GM18951 (cell line): ENCODE data around the gene FIBCD1.

Experiments
- POLR2A ChIP-seq: IDR thresholded peaks from 4 replicates; pipeline ENCODE4 v1.6.1; 2011; ENCODE audit warnings: mild to moderate bottlenecking; ENCODE audit not compliant: insufficient read length, insufficient read depth; ENCODE audit errors: extremely low read depth
- in situ Hi-C: fragments of 300-500 bp; cut with MboI; formaldehyde crosslinking; loops from one replicate; pipeline ENCODE4 v1.12.0; 2022; ENCODE audit warnings: low sequenced_read_pairs, mixed read lengths, inconsistent platforms; ENCODE audit not compliant: unreplicated experiment

Gene FIBCD1

DNA sequence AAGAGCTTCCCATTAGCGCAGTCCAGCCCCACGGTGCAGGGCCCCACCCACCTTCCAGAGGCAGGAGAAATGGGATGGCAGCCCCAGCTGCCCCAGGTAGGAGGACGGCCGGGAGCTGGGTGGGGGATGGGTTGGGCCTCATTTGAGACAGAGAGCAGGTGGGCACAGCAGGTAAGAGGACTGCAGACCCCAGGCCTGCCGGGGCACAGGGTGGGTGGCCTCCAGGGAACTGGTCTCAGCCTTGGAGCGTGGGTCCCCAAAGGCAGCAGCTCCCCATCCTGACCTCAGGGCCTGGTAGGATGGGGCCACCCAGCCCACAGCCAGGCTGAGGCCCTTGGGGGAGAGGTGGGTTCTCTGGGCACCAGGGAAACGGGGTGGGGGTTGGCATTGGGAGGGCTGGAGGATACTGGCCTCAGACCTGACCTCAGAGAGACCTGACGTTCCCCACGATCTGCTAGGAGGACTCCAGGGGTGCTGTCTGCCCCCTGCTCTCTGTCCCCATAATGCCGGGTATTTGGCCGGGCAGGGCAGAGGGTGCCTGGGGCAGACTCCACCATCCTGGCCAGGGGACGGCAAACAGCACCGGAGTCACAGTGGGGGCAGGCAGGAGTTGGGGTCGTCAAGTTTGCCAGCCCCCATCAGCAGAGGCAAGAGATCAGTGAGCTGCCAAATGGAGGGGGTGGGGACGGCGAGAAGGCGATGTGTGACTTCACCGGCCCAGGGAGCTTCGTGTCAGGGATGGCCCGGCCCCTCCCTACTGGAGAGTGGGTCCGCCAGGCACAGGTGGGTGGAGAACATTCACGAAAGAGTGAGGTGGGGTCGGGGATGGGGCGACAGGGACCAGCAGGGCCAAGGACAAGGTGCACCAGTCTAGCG, 35.6 kb downstream of the FIBCD1 start:
- no peak for TF ChIP-seq POLR2A
- in situ Hi-C loops = no loop called here

GRCh38 chr9:130902204-130903185, 36.6 kb downstream of the FIBCD1 start:
- in situ Hi-C loops = no loop called here
- TF ChIP-seq POLR2A = no peak

DNA sequence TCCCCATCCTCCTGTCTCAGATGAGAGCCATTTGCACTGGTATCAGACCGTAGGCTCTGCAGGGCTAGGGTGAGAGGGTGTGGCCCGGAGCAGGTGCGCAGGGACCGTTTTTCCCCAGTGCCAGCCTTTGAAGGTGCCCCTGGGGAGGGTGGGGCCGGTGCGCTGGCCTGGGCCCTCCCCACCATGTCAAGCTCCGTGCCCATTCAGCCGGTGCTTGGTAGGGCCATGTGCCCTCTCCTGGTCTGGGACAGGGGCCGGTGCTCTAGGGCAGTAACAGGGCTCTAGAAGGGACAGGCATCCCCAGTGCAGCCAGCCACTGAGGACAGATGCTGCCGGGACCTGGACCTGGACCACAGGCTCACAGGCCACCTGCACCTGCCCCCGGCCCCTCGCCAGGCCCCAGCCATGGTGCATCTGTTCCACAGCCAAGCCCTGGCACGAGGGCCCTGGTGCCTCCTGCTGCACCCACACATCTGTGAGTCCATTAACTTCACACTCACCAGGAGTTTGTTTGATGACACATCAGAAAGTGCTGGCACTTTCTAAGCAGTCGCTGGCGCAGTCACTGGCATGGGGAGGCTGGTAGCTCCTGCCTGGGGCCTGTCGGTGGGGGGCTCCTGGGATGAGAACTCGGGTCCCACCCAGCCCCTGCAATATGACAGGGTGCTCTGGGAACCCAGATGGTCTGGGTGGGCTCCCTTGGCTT, 37.4 kb downstream of the FIBCD1 start:
- in situ Hi-C loops = no loop called here
- TF ChIP-seq POLR2A = no peak

GRCh38 chr9:130900701-130901497, 38.1 kb downstream of the FIBCD1 start:
- no peak for TF ChIP-seq POLR2A
- in situ Hi-C loops = no loop called here

- in situ Hi-C loops = no loop called here
- no peak for TF ChIP-seq POLR2A
These were observed 39.8 kb downstream of the FIBCD1 start for GRCh38 chr9:130899051-130899748.

- in situ Hi-C loops = no loop called here
- TF ChIP-seq POLR2A = no peak
These were observed 40.5 kb downstream of the FIBCD1 start for GRCh38 chr9:130898552-130898852.

GRCh38 chr9:130897848-130898551, 41.0 kb downstream of the FIBCD1 start:
- in situ Hi-C loops = no loop called here
- no peak for TF ChIP-seq POLR2A

GRCh38 chr9:130897105-130897751, 41.8 kb downstream of the FIBCD1 start:
- in situ Hi-C loops = no loop called here
- TF ChIP-seq POLR2A = no peak

DNA sequence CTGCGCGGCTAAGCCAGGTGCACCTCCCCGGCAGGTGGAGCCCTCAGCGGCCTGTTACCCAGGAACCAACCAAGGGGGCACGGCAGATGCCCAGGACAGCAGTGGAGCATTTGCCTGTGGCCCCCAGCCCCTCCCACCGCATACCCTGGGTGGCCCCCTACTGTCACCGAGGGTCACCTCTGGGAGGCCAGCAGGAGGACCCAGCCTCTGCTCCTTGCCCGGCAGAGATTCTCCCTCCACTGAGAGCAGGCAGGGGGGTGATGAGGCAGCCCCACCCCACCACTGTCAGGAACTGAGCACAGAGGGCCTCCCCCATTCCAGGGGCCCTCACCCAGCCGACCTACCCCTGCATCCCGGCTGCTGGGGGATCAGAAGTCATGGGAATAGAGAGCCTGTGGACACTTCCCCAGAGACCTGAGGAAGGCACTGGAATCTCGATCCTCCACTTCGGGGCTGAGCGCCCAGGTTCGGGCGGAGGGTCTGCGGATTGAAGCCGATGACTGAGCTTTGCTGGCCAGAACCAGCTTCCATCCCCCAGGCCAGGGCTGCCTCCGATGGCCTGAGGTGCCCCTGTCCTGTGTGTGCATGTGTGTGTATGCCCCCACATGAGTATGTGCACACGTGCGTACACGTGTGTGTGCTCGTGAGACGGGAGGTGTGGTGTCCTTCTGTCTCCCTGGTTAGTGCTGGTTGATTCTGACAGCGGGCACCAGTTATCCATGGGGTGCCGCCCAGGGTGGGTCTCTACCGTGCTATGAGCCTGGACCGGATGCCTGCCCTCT, 42.6 kb downstream of the FIBCD1 start, which contains the start of gene QRFP:
Gene QRFP, minus strand, starts transcription at position 580 of the 782 bp plus-strand sequence. CDS start 2,974 bp downstream, outside the sequence.
- no peak for TF ChIP-seq POLR2A
- in situ Hi-C loops = no loop called here

DNA sequence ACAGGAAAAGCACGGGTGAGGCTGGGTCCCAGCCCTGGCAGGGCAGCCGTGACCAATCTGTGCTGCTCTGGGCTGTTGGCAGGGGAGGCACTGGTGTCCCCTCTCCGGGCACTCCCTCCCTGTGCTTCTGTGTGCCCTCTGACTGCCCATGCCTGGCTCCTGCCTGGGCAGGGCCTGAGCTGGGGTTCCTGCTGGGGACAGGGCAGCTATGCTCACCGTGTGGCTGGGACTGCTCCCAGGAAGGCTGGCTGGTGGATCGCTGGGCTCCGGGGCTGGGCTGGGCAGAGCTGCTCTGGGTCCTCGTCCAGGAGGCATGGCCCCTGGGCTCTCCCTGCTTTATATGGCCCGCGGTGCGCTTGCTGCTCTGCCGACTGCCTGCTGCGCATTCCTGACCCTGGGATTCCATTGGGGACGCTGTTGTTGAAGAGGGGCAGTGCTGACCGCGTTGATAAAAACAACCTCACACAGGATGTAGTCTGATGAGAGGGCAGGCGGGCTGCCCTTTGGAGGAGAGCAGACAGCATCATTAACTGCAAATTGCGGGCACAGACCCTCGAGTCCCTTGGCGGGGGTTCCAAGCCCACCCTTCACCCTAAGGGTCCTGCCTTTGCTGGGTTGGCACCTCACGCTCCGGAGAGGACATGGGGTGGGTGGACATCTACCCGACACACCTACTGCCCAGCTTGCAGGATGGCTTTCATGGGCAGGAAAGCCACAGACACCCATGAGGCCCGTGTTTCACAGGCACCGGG, 43.4 kb downstream of the FIBCD1 start:
- TF ChIP-seq POLR2A = no peak
- in situ Hi-C loops = no loop called here

- no peak for TF ChIP-seq POLR2A
- in situ Hi-C loops = no loop called here
These were observed 44.0 kb downstream of the FIBCD1 start for GRCh38 chr9:130895038-130895437.
